ENCODE data around the gene COL8A1. TPM values are rescaled to one million over a fixed set of nuclear protein-coding genes. Genes with fewer than 3 reads are reported as not detected.

The COL8A1 gene
- total RNA-seq, 2 donors from 2014 or later: 8.0 to 8.1 TPM

DNA sequence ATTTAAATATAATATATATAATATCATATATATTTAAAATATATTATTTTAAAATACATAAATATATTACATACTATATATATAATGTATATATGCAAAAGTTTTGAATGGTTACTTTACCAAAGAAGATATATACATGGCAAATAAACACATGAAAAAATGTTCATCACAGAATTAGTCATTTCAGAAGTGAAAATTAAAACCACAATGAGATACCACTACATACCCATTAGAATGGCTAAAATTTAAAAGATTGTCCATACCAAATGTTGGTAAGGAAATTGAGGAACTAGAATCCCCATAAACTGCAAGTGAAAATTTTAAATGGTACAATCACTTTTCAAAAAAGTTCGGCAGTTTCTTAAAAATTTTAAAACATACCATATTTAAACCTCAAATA, 23.6 kb upstream of the COL8A1 start:
- intact Hi-C loops (cut with DNase I): no loop called here
- 94% methylated on average over 1 of the region's 1 CpG for WGBS

DNA sequence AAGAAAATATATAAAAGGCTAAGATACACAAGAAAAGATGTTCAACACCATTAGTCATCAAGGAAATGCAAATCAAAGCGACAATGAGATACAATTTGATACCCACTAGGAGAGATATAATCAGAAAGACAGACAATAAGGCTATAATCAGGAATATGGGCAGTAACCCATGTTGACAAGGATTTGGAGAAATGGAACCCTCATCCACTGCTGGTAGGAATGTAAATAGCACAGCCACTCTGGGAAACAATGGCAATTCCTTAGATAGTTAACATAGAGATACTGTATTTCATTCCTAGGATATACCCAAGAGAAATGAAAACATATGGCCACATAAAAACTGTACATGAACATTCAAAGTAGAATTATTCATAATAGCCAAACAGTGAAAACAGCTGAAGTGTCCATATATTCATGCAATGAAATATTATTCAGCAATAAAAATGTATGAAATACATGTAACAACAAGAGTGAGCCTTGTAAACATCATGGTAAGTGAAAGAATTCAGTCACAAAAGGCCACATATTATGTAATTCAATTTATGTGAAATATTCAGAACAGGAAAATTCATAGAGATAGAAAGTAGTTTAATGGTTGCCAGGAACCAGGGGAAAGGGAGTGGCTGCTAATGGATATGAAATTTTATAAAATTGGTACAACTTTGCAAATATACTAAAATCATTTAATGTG, 18.2 kb upstream of the COL8A1 start:
- 92% methylated on average over 1 of the region's 1 CpG for WGBS
- DNase-seq (ENCODE audit: low spot score): no peak
- H3K4me3 ChIP-seq: no peak overlapping the region
- TF ChIP-seq POLR2A (IDR thresholded peaks at IDR 0.05): no peak
- no peak overlapping the region for H3K27ac ChIP-seq
- no peaks in the 10 kb centered on the region for H3K36me3 ChIP-seq
- no peaks in the 10 kb centered on the region for H3K4me1 ChIP-seq (replicated peaks)
- no peaks in the 10 kb centered on the region for H3K9me3 ChIP-seq
- intact Hi-C loops (cut with DNase I): no loop called here
- H3K27me3 ChIP-seq (replicated peaks; ENCODE audit: insufficient read depth): no peaks in the 10 kb centered on the region

More for the DNA sequence above, 23.6 kb upstream of the COL8A1 start:
- H3K27me3 ChIP-seq (replicated peaks; ENCODE audit: insufficient read depth): no peaks in the 10 kb centered on the region
- DNase-seq (ENCODE audit: low spot score): no peak
- H3K36me3 ChIP-seq: no peaks in the 10 kb centered on the region
- no peaks in the 10 kb centered on the region for H3K9me3 ChIP-seq
- no peak overlapping the region for H3K4me3 ChIP-seq
- TF ChIP-seq POLR2AphosphoS5 (IDR thresholded peaks at IDR 0.05) (no peak), POLR2A (IDR thresholded peaks at IDR 0.05) (no peak)
- TF ChIP-seq, protein P1, sequence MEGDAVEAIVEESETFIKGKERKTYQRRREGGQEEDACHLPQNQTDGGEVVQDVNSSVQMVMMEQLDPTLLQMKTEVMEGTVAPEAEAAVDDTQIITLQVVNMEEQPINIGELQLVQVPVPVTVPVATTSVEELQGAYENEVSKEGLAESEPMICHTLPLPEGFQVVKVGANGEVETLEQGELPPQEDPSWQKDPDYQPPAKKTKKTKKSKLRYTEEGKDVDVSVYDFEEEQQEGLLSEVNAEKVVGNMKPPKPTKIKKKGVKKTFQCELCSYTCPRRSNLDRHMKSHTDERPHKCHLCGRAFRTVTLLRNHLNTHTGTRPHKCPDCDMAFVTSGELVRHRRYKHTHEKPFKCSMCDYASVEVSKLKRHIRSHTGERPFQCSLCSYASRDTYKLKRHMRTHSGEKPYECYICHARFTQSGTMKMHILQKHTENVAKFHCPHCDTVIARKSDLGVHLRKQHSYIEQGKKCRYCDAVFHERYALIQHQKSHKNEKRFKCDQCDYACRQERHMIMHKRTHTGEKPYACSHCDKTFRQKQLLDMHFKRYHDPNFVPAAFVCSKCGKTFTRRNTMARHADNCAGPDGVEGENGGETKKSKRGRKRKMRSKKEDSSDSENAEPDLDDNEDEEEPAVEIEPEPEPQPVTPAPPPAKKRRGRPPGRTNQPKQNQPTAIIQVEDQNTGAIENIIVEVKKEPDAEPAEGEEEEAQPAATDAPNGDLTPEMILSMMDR (IDR thresholded peaks at IDR 0.05): no peak
- no peak overlapping the region for H3K27ac ChIP-seq
- no peaks in the 10 kb centered on the region for H3K4me1 ChIP-seq (replicated peaks)

DNA sequence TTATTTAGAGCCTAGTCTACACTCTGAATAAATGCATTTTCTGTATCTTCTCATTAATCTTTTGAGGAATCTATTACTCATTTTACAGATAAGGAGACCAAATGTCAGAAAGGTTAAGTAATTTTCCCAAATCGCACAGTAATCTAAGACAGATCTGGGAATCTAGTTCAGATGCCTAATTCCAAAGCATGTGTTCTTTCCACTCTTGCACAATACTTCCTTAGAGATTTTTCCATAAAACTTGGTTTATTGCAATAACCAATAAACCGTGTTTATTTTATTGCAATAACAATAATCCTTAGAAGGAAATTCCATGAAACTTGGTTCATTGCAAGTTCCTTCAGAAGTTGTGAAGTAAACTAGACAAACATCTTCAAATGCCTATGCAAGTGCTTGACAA, 17.4 kb upstream of the COL8A1 start:
- intact Hi-C loops (cut with DNase I): no loop called here
- 46% methylated on average over 2 of the region's 2 CpGs for WGBS
- TF ChIP-seq POLR2AphosphoS5 (IDR thresholded peaks at IDR 0.05) (no peak), POLR2A (IDR thresholded peaks at IDR 0.05) (no peak)
- TF ChIP-seq, protein P1 (IDR thresholded peaks at IDR 0.05): no peak
- Histone ChIP-seq H3K4me3 (no peak overlapping the region), H3K27me3 (replicated peaks; ENCODE audit: insufficient read depth) (no peaks in the 10 kb centered on the region), H3K9me3 (no peaks in the 10 kb centered on the region), H3K27ac (no peak overlapping the region), H3K4me1 (replicated peaks) (no peaks in the 10 kb centered on the region), H3K36me3 (no peaks in the 10 kb centered on the region)
- DNase-seq (ENCODE audit: low spot score): no peak

DNA sequence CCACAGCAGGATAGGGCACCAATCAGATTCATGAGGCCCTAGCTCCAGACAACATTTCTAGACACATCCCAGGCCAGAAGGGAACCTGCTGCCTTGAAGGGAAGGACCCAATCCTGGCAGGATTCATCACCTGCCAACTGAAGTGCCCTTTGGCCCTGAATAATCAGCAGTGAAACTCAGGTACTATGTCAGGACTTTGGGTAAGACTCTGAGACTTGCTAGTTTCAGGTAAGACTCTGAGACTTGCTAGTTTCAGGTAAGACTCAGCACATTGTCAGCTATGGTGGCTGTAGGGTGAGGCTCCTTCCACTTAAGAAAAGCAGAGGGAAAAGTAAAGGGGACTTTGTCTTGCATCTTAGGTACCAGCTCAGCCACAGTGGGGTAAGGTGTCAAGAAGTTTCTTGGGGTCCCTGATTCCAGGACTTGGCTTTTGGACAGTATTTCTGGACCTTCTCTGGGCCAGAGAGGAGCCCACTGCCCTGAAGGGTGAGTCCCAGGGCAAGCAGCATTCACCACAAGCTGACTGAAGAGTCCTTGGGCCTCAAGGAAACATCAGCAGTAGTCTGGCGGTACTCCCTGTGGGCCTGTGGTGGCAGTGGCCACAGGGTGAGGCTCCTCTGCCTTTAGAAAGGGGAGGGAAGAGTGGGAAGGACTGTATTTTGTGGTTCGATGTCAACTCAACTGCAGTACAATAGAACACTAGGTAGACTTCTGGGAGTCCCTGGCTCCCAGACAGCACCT, 13.7 kb upstream of the COL8A1 start:
- 92% methylated on average over 2 of the region's 2 CpGs for WGBS
- DNase-seq (ENCODE audit: low spot score): no peak
- intact Hi-C loops (cut with DNase I): no loop called here
- H3K9me3 ChIP-seq: no peaks in the 10 kb centered on the region
- H3K27me3 ChIP-seq (replicated peaks; ENCODE audit: insufficient read depth): no peaks in the 10 kb centered on the region
- no peak overlapping the region for H3K4me3 ChIP-seq
- TF ChIP-seq POLR2AphosphoS5 (IDR thresholded peaks at IDR 0.05): no peak
- no peaks in the 10 kb centered on the region for H3K36me3 ChIP-seq
- H3K27ac ChIP-seq: no peak overlapping the region
- H3K4me1 ChIP-seq (replicated peaks): no peaks in the 10 kb centered on the region

DNA sequence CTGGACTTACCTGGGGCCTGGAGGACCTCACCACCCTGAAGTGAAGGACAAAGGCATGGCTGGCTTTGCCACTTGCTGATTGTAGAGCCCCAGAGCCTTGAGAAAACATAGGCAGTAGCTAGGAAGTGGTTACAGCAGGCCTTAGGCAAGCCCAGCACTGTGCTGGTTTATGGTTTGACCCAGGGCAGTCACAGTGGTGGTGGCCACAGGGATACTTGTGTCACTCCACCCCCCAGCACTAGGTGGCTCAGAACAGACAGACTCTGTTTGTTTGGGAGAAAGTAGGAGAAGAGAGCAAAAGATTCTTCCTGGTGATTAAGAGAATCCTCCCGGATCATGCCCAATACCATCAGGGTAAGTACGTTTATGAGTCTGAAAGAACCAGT, 13.2 kb upstream of the COL8A1 start:
- Histone ChIP-seq H3K36me3 (no peaks in the 10 kb centered on the region), H3K4me3 (no peak overlapping the region), H3K4me1 (replicated peaks) (no peaks in the 10 kb centered on the region), H3K27me3 (replicated peaks; ENCODE audit: insufficient read depth) (no peaks in the 10 kb centered on the region), H3K27ac (no peak overlapping the region), H3K9me3 (no peaks in the 10 kb centered on the region)
- intact Hi-C loops (cut with DNase I): no loop called here
- TF ChIP-seq, protein P1 (IDR thresholded peaks at IDR 0.05): no peak
- TF ChIP-seq POLR2A (IDR thresholded peaks at IDR 0.05): no peak
- no peak for TF ChIP-seq POLR2AphosphoS5 (IDR thresholded peaks at IDR 0.05)
- WGBS: 93% methylated on average over 2 of the region's 2 CpGs
- no peak for DNase-seq (ENCODE audit: low spot score)

All from prostate gland (tissue), 2 donors.